HG03378 (cell line): ENCODE data around the gene AFF3.
"Not testable (repeated sequence)": the region's sequence is repeated elsewhere in the genome, so short reads cannot be mapped to it uniquely, and the experiment has no call there.

ENCODE experiments used
- ATAC-seq: cut with Tn5 transposase; IDR thresholded peaks from one replicate; pipeline ENCODE4 v1.9.1; 2021; ENCODE audit warnings: mild to moderate bottlenecking, moderate library complexity; ENCODE audit not compliant: unreplicated experiment

The AFF3 gene

GRCh38 chr2:100142393-100142792, at the start of gene AFF3:
Gene AFF3, minus strand, starts transcription at chr2:100142590. Its CDS starts 38,136 bp downstream, at chr2:100104454.
- ATAC-seq, result peak; percentile 98

DNA sequence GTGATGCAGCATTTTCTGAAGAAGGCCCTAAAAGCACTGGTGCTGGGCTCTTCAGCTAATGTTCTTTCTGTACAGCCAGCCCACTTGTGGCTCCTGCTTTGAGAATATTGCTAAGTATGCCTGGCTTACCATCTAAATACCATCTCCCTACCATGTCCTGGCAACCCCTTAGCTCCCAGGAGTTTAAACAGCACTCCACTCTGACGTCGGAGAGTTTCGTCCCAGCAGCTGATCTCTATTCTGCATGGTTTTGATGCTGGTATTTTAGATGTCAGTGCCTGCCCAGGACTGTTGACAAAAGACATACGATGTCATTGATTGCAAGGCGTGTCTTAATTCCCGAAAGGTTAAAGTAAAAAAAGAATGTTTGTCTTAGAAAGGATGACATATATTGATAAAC, 47.0 kb upstream of the AFF3 start:
- no peak for ATAC-seq

GRCh38 chr2:100188326-100188725, 45.9 kb upstream of the AFF3 start:
- no peak for ATAC-seq

DNA sequence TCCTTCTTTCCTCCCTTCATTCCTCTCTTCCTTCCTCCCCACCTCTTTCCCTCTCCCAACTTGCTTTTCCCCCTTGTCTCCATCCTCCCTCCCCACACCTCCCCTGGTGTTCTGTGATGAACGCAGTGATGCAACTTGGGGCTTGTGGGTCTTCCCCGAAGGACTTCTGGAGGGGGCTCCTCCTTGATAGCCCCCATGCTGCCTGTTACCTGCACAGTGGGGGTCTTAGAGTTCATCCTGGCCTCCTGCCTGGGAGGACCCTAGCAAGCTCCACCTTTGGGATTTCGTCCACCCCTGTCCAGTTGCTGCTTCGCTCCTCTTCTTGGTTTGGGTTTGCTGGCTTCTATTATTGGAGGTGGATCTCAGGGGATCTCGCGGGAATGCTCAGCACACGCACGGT, 43.7 kb upstream of the AFF3 start:
- no peak for ATAC-seq

DNA sequence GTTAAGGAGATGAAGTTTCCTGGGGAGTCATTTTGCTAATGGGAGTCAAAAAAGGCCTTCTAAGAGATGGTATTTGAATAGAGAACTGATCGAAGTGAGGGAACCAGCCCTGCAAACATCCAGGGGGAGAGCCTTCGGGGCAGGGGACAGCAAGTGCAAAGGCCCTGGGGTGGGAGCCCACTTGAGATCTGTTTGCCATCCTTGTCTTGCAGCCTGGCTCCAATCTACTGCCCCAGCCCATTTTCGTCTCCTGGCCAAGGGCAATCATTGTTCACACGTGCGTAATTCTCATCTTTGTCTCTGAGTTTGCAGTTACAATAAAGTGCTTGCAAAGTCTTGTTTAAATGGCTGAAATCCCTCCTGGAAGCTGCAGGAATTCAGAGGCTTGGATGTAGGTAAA, 43.1 kb upstream of the AFF3 start:
- ATAC-seq, result no peak

DNA sequence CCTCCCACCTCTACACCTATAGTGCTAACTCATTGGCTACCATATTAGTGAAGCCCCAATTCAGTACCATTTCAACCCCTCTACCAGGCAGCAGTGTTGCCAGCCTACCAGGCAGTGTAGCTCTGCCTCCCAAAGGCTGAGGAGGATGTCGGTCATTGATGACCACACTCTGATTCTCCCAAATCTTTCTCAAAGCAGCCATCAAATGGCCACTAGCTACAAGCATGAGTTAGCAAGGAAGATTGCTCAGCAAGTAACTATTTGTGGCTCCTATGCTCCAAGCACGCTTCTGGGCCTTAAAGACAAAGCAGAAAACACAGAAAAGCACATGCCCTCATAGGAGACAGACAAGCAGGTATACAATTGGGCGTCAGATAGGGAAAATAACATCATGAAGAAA, 42.7 kb upstream of the AFF3 start:
- ATAC-seq, result no peak

DNA sequence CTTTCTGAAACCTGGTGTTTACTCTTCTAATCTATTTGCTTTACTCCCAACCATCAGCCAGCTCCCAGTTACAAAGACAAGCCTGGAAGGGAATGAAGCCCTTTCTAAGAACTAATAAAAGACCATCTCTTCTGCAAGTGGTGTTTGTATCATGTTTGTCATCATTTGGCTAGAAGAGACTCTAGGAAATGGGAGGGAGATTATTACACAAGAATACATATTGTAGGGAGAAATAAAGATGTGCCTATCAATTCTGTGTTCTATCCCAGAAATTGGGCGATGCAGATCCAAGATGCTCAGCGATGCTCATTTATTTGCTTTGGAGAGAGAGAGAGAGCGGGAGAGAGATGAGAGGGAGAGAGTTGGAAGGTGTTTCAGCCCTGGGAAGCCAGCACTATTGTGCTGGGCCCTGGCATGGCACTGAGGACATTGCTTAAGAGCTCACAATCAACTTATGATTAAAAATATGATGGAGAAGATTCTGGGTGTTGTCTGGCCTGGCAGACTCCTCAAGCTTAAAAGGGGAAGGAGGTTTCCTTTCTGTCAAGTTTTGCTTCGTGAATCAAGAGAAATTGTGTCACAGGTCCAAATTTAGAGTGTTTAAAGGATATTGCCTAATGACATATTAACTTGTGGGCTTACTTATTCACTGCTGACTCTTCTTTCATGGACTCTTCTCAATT, 41.8 kb upstream of the AFF3 start:
- no peak for ATAC-seq

GRCh38 chr2:100182494-100183361, 40.3 kb upstream of the AFF3 start:
- no peak for ATAC-seq

DNA sequence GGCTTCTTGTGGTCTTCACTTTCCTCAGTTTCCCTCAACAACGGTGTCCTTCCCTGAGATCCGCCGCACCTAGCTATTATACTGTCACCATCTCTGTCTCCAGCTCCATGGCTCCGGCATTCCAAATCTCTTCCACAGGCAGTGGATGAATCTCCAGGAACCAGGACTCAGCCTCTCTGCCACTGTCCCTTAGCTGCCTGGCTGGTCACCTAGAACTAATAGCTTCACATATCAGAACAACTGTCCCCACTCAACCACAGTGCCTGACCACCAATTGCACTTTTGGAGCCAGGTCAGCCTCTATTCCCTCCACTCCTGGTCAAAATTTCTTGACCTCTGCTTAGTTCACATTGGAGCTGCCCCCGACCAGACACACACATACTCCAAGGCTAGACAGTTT, 38.1 kb upstream of the AFF3 start:
- no peak for ATAC-seq

GRCh38 chr2:100179806-100180205, 37.4 kb upstream of the AFF3 start:
- no peak for ATAC-seq

DNA sequence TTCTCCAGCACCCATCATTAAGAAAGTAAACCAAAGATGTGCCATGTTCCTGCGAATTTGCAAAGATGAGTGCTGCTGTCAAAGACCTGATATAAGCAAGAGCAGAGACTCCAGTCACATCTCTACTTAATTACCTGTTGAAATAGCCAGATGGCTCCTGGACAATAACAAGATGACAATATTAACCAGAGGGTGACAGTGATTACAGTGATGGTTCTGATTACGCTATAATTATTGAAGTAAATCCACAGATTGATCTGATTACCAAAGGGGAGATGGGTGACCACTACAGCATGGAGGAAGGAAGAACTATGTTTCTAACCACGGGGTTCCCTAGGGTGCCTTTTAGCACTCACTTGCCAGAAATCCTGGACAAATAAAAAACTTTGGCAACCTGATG, 36.5 kb upstream of the AFF3 start:
- no peak for ATAC-seq

DNA sequence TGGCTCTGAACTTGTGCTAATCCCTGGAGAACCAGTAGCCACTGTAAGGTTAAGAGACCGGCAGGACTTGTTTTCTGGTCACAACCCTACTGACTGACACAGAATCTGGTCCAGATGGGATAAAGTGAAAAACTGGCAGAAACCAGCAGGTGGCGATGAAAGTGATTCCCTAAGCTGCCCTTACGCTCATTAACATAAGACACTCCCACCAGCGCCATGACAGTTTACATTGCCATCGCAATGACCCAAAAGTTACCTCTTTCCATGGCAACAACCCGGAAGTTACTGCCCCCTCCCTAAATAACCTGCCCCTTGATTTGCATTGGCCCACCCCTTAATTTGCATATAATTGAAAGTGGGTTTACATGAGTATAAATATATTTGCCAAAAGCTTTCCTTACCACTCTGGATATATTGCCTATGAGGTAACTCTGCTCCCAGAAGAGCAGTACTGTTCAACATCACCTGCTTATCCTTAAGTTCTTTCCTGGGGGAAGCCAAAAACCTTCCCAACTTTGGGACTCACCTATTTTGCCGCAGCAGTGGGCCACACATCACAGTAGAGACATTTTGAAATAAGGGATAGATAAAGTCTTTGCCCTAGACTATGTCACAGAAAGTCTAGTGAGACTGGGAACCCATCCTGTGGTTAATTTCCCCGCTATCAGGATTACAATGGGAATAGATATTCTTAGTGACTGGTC, 35.8 kb upstream of the AFF3 start:
- ATAC-seq, result no peak

DNA sequence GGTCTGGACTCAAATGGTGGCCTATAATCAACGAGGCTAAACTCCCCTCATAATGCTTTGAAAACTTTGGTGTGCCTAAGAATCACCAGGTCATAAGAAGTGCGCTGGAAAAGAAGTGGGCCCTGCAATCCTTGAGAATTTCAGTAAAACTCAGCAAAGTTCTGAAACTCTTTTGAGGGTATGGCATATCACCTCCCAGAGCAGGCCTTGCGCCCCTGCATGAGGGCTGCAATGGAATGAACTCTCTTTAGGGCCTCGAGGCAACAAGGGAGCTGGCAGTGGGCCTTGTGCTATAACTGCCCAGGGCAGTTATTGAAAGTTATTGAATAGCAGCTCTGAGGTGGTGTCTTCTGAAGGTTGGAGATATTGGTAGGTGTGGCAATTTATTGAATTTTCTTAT, 34.5 kb upstream of the AFF3 start:
- no peak for ATAC-seq

GRCh38 chr2:100174026-100174431, 31.6 kb upstream of the AFF3 start:
- ATAC-seq, result no peak

DNA sequence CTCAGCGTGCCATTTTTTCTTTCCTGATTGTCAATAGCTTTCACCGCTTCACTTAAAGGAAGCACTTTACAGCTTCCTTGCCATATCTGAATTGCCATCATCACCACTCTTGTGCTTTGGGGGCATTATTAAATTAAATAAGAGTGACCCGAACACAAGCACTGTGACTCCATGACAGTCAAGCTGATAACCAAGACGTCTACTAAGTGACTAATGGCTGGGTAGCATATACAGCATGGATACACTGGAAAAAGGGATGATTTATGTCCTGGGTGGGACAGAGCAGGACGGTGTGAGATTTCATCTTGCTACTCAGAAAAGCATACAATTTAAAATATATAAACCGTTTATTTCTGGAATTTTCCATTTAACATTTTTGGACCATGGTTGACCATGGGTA, 24.3 kb upstream of the AFF3 start:
- no peak for ATAC-seq

DNA sequence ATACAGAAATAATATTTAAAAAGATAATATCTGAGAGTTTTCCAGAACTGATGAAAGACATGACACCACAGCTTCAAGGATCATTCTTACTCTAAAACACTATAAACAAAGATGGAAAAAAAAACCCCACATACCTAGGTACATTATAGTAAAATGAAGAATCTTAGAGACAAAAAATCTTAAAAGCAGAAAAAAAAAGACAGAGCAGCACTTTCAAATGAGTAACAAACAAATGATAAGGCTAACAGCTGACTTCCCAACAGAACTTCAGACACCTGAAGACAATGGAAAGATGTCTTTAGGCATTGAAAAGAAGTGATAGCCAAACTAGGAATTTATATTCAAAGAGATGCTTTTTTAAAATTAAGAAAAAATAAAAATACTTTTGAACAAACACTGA, 21.2 kb upstream of the AFF3 start:
- no peak for ATAC-seq

DNA sequence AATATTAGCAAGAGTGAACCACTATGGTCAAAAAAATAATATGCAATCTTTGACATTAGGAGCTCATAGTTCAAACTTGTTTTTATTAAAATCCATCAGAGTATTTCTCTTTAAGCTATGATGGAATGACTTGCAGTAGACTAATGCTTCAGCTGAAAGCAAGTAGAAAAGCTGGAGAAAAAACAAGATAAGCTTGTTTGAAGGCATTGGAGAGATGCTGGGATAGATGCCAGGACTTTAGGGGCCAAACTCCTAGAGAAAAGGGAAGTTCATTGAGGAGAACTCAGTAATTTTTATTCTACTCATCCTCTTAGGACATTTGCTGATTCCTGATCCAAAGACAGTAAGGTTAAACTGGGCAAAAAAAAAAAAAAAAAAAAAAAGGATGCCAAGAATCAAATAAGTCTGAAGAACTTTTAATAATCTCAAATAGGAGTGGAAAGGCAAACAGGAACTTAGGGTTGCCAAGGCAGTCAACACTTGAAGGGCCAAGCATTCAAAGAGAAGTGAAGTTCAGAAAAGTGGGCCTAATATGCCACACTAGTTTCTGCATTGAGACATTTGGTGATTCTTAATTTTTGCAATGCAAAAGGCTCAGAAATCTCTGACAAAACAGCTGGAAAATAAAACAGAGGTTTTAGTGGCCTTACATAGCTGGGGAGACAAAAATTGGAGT, 19.7 kb upstream of the AFF3 start:
- ATAC-seq, result no peak

DNA sequence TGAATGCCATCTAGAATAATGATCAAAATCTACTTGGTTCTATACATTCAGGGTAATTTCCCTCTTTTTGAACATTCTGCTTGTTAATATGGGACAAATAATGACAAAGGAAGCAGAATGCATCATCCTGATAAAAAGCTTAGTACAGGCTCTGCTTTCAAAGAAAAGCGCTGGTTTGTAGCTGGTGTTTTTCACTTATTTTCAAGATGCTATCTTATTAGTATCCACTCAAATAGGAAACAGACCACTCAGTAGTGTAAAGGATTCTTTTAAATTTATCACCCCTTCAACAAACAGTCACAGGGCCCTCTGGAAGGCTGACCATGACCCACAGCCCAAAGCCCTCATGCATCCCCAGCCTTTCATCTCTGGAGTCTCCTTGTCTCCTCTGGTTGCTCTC, 18.0 kb upstream of the AFF3 start:
- ATAC-seq, result no peak

GRCh38 chr2:100151832-100152231, 9.4 kb upstream of the AFF3 start:
- ATAC-seq, result not testable (repeated sequence)

DNA sequence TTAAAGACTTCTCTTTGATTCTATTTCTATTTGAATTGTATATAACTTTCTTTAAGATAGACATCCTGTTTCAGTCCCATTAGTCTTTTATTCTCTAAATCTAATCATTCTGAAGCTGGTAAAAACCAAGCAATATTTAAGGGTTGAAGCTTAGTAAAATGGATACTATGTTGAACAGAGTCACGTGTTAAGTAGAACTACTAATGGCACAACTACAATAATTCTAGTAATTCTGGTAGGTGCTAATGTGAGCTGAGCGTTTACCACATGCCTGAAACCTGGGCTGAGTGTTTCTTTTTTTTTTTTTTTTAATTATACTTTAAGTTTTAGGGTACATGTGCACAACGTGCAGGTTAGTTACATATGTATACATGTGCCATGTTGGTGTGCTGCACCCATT, 8.9 kb upstream of the AFF3 start:
- no peak for ATAC-seq

DNA sequence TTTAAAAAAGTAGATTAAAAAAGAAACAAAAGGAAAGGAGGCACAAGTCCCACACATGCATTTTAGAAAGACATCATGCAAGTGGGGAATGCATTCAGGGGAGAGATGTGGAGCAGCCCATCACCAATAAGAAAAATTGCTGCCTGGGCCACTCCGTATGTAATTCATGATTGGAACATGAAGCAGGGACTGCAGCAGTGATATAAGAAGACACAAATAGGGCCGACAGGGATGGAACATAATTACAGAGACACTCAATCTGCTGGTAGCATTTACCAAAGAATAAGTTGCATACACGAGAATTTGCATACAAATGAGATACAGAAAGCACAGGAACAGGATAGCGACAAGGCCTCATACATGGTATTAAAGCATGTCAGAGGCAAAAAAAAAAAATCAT, 6.5 kb upstream of the AFF3 start:
- no peak for ATAC-seq
